KBM-7 (cell line): ENCODE data around the gene PSPH.
"Not testable (repeated sequence)": the region's sequence is repeated elsewhere in the genome, so short reads cannot be mapped to it uniquely, and the experiment has no call there.

Source experiments
- DNase-seq: peaks from one replicate; pipeline ENCODE4 v3.0.0-alpha.2; 2015
- in situ Hi-C: fragments of 300-500 bp; cut with MboI; formaldehyde crosslinking; loops from 2 replicates; pipeline ENCODE4 v1.14.3; 2020; ENCODE audit warnings: low sequenced_read_pairs, low pct_unique_long_range_greater_than_20kb, mixed read lengths

The PSPH gene

DNA sequence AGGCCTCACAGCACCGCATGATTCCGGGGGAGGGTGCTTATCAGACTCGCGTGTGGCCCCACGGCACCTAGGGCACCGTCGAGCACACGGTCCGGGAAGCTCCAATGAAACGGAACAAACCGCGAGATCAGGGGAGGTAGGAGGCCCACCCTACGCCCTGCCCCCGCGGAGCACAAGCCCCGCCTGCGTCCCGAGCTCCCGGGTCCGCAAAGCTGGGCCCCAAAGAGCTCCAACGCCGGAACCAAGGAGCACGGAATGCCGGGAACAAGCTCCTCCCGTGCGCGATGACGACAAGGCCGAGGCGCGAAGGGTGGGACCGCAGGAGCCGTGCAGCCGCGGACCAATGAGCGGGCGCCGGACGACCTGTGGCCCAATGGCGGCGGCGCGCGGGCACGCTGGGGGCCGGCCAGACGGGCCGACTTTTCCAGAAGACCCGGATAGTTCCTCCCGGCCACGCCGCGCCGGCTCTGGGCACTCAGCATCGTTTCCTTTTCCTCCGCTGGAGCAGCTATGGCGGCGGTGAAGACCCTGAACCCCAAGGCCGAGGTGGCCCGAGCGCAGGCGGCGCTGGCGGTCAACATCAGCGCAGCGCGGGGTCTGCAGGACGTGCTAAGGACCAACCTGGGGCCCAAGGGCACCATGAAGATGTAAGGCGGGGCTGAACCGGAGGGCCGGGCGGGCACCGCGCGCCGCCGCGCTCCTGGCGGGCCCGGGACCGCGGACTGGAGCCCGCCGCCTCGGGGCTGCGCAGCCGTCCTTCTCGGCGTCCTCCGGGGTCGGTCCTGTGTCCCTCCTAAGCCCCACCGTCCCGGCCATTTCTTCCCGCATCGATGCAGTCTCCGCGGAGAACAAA lies at the start of gene PSPH, which contains the start of gene CCT6A:
PSPH (minus strand) TSS at position 106 of the 853 bp plus-strand sequence. CDS start 30,232 bp downstream, outside the sequence.
CCT6A (plus strand) TSS at position 427 of the 853 bp plus-strand sequence; CDS start at position 511, 84 bp downstream.
- in situ Hi-C loops = no loop called here
- DNase-seq = peak; percentile 98

DNA sequence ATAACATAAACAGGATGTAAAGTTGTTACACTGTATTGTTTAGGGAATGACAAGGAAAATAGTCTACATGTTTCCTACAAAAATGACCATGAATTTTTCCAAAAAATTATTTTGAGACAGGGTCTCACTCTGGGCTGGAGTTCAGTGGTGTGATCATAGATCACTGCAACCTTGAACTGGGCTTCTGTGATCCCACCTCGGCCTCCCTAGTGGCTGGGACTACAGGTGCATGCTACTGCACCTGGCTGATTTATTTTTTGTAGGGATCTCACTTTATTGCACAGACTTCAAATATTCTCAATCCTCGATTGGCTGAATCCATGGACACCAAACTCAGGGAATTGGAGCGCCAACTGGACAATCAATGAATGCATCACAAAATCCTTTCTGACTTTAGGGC lies 48.4 kb upstream of the PSPH start:
- DNase-seq = no peak
- in situ Hi-C loops = no loop called here

- in situ Hi-C loops = not testable (repeated sequence)
Measured at GRCh38 chr7:56098187-56099008, 47.2 kb upstream of the PSPH start.

GRCh38 chr7:56097700-56098099 lies 46.5 kb upstream of the PSPH start:
- no peak for DNase-seq
- in situ Hi-C loops = no loop called here

More at GRCh38 chr7:56098187-56099008, 47.2 kb upstream of the PSPH start:
- DNase-seq = not testable (repeated sequence)

DNA sequence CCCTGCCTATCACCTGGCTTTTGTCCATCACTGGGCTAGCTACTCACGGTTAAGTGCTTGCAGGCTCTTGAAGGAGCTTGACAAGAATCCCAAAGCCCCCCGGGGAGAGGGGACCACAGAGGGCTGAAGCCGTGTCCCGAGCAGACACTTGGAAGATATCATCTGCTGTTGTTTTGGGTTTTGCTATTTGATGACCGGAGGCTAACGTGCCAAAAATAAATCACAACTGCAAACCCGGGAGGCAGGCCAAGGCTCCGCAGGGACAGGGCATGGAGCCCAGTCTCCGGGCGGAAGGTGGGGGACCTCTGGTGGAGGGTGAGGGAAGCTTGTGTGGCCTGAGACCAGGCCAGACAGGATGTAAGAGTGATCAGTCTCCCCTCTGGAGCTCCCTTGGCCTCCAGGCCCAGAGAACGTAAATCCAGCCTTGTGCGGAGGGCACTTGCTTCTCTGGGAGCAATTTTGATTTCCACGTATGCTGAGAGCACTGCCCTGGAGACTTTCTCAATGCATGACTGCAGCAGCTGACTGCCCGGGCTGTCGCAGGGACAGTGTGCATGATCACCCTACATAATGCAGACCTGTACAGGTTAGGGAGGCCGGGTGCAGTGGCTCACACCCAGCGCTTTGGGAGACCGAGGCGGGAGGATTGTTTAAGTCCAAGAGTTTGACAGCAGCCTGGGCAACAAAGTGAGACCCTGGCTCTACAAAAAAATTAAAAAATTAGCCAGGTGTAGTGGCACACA lies 41.7 kb upstream of the PSPH start, which contains the start of gene PHKG1:
PHKG1 (minus strand) TSS at position 164 of the 743 bp plus-strand sequence. CDS start 4,011 bp downstream, outside the sequence.
- DNase-seq = no peak
- in situ Hi-C loops = no loop called here

DNA sequence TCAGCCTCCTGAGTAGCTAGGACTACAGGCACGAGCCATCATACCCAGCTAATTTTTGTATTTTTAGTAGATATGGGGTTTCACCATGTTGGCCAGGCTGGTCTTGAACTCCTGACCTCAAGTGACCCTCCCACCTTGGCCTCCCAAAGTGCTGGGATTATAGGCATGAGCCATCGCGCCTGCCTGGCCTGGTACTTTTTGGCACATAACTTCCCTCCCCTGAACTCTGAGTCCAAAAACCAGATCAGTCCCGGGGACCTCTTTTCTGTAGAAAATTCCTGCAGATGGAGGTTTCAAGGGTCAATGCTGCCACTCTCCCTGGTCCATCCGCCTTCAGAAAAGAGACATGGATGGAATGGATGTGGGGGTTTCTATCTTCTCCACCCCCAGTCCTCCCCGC lies 41.1 kb upstream of the PSPH start:
- DNase-seq, in situ Hi-C loops: not testable (repeated sequence)

DNA sequence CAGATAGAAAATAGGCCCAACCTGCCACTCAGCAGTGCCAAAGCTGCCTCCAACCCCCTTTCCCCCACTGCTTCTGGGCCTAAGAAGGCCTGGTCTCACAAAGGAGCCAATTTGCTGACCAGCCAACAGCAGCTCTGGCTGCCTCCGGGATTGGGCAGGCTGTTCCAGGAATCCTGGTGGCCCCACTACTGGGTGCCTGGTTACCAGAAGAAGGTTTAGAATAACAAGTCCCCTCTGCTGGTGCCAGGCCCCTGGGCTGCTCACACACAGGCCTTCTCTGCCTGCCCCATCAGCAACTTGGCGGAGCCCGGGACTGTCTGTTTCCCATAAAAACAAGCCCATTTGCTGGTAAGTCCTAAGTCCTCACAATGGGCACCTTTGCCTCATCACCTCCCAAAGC lies 40.3 kb upstream of the PSPH start:
- in situ Hi-C loops = no loop called here
- no peak for DNase-seq

GRCh38 chr7:56087445-56087844 lies 36.2 kb upstream of the PSPH start:
- in situ Hi-C loops = no loop called here

GRCh38 chr7:56086761-56087160 lies 35.5 kb upstream of the PSPH start:
- DNase-seq = no peak

More at GRCh38 chr7:56087445-56087844, 36.2 kb upstream of the PSPH start:
- DNase-seq = no peak

GRCh38 chr7:56083150-56083785 lies 32.0 kb upstream of the PSPH start:
- no peak for DNase-seq
- in situ Hi-C loops = no loop called here

More at GRCh38 chr7:56086761-56087160, 35.5 kb upstream of the PSPH start:
- in situ Hi-C loops = no loop called here

DNA sequence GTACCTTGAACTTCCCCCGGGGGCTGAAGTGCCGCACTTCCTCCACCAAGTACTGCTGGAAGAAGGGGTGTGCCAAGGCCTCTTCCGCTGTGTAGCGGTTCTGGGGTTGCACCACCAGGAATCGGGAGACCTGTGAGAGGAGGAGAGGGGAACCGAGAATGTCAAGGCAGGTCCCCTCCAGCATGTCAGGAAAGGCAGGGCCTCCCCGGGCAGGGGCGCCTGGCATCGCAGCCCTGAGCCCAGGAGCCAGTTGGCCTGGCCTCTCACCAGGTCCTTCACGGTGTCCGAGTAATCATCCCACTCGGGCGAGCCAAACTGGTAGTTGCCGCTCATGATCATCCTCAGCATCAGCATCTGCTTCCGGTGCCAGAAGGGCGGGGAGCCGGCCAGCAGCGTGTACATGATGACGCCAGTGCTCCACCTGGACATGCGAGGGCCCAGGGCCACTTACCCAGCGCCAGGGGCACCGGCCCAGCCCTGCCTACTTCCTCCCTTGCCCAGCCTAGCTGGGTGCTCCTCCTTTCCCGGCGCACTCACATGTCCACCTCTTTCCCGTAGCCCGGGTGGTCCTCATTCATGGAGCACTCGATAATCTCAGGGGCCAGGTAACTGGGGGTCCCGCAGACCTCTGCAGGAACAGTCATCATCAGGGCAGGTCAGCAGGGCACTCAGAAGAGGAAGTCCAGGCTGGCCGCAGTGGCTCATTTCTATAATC lies 30.5 kb upstream of the PSPH start:
- DNase-seq = no peak
- in situ Hi-C loops = no loop called here

DNA sequence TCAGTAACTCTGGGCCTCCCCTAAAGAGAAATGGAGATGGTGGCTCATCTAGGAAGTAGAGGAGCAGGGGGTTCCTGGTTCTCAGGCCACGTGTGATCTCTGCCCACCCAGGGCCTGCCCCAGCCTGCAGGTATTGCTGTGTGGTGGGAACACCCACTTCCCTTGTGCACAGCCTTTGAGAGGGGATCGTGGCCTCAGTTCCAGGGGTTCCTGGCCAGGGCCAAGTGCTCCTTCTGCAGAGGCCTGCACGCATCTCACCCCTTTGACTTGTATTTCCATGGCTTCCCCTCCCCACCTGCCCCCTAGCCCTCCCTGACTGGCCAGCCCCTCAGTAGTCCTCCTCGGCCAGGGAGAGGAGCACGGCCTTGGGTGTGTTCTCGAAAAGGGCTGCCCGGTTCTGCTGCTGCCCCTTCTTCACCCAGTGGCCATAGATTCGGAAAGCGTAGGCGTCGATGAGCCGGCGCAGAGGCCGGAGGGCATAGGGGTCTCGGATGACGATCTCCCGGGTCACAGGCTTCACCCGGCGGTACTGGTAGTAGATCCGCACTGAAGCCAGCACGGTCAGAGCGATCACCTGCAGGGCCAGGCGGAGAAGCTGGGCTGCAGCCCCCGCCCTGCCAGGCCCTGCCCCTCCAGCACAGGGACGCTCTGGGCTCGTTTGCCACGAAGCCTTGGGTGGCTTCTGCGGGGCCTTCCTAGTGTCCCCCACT lies 29.6 kb upstream of the PSPH start:
- DNase-seq, in situ Hi-C loops: not testable (repeated sequence)

DNA sequence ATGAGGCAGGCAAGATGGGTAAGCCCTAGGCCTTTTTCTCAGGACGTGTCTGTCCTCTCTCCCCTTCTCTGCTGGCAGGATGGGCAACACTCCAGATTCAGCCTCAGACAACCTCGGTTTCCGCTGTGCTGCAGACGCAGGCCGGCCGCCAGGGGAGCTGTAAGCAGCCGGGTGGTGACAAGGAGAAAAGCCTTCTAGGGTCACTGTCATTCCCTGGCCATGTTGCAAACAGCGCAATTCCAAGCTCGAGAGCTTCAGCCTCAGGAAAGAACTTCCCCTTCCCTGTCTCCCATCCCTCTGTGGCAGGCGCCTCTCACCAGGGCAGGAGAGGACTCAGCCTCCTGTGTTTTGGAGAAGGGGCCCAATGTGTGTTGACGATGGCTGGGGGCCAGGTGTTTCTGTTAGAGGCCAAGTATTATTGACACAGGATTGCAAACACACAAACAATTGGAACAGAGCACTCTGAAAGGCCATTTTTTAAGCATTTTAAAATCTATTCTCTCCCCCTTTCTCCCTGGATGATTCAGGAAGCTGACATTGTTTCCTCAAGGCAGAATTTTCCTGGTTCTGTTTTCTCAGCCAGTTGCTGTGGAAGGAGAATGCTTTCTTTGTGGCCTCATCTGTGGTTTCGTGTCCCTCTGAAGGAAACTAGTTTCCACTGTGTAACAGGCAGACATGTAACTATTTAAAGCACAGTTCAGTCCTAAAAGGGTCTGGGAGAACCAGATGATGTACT lies 28.4 kb upstream of the PSPH start:
- DNase-seq = no peak
- in situ Hi-C loops = no loop called here

DNA sequence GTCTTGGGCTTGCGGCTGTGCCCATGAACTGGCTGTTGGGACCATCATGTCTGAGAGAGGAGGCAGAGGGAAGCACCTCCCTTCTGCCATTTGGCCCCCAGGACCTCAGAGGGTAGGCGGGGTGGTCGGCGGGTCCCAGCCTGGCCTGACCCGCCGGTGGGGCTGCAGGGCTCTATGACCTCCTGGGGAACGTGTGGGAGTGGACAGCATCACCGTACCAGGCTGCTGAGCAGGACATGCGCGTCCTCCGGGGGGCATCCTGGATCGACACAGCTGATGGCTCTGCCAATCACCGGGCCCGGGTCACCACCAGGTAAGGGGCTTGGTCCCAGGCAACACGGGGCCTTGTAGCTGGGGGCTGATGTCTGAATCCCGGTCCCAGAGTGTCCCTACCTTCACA lies 27.0 kb upstream of the PSPH start:
- DNase-seq = no peak
- in situ Hi-C loops = no loop called here

DNA sequence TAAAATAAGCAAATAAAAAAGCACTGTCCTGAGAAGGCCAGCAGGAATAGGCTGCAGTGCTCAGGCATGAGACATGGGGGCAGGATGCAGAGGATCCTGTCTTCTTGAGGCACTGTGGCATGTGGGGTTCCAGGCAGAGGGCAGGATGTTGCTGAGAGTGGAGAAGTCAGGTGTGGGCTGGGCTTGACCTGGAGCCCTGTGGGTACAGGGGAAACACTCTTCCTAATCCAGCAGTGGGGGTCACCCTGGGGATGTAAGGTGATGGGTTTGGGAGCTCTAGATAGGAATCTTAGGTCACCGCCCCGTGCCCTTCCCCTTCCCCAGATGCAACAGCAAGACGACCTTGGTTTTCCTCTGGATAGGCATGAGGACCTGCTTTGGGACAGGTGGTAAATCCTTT lies 26.4 kb upstream of the PSPH start:
- in situ Hi-C loops = no loop called here
- DNase-seq = no peak

DNA sequence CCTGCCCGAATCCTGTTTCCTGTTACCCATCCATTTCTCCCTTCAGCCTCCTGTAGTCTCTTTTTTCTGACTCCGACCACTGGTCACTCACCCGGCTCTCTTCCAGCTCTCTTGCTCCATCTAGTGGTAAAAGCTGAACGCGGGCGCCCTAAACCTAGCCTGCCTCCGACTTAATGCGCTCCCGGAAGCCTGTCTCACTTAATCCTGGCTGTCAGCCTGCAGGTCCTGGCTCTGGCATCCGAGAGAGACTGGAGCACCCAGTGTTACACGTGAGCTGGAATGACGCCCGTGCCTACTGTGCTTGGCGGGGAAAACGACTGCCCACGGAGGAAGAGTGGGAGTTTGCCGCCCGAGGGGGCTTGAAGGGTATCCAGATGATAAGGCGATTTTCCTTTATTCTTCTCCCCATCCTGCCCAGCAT lies 23.1 kb upstream of the PSPH start:
- in situ Hi-C loops = no loop called here

DNA sequence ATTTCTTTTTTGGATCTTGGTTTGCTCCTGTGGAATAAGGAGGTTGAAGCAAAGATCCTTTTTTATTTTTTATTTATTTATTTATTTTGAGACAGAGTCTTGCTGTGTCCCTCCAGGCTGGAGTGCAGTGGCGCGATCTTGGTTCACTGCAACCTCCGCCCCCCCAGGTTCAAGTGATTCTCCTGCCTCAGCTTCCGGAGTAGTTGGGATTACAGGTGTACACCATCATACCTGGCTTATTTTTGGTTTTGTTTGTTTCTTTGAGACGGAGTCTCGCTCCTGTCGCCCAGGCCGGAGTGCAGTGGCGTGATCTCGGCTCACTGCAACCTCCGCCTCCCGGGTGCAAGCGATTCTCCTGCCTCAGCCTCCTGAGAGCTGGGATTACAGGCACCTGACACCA lies 15.1 kb upstream of the PSPH start:
- in situ Hi-C loops = not testable (repeated sequence)

More for the DNA sequence above, 23.1 kb upstream of the PSPH start:
- DNase-seq = peak; percentile 89

More for the DNA sequence above, 15.1 kb upstream of the PSPH start:
- DNase-seq = not testable (repeated sequence)
